Measurements from ENCODE around the gene IFT22.

Gene IFT22

DNA sequence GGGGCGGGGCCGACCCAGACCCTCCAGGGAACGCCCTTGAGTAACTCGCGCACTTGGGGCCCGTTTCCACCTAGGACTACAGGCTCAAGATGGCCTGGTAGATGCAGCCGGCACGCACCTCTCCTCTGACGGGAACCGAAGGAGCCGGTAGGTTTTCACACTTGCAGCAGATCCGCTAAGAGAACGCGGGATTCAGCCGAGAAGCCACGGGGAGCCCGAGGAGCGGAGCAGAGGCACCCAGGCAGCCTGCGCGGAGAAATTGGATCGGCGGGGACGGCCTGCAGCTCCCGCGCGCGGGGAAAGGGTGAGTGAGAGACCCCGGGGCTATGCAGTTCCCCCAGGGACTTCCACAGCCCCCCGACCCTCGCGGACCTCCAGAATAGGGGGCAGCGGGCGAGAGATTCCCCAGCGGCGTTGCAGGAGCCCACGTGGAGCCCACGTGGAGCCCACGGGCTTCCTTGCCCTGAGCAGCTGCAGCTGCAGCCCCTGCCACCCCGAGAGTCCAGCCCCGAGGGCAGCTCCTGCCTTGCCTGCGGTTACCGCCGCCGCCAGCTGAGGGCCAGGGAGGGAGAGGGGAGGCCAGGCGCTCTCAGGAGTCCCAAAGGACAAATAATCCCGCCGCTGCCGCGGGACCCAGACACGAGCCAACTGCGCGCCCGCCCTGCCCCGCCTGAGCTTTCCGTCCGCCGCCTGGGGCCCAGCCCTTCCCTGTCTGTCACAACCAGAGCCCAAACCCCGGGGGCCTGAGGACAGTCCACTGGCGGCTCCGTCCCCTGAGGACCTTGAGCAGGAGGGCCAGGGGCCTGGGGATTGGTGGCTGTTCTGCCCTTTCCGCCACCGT lies 13.1 kb downstream of the IFT22 start:
- peak; percentile 57 for DNase-seq (ENCODE audit: low spot score)
- TF ChIP-seq, protein P1, sequence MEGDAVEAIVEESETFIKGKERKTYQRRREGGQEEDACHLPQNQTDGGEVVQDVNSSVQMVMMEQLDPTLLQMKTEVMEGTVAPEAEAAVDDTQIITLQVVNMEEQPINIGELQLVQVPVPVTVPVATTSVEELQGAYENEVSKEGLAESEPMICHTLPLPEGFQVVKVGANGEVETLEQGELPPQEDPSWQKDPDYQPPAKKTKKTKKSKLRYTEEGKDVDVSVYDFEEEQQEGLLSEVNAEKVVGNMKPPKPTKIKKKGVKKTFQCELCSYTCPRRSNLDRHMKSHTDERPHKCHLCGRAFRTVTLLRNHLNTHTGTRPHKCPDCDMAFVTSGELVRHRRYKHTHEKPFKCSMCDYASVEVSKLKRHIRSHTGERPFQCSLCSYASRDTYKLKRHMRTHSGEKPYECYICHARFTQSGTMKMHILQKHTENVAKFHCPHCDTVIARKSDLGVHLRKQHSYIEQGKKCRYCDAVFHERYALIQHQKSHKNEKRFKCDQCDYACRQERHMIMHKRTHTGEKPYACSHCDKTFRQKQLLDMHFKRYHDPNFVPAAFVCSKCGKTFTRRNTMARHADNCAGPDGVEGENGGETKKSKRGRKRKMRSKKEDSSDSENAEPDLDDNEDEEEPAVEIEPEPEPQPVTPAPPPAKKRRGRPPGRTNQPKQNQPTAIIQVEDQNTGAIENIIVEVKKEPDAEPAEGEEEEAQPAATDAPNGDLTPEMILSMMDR (IDR thresholded peaks at IDR 0.05; ENCODE audit: extremely low read depth, missing control alignments), result no peak

DNA sequence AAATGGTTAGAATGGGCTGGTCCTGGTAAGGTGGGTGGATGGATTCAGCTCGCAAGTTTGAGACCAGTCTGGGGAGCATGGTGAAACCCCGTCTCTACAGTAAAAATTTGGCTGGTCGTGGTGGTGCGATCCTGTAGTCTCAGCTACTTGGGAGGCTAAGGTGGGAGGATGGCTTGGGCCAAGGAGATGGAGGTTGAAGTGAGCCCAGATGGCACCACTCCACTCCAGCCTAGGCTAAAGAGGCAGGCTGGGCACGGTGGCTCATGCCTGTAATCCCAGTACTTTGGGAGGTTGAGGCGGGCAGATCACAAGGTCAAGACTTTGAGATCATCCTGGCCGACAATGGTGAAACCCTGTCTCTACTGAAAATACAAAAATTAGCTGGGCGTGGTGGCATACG lies 15.3 kb downstream of the IFT22 start:
- TF ChIP-seq, protein P1 (IDR thresholded peaks at IDR 0.05; ENCODE audit: extremely low read depth, missing control alignments), result no peak
- no peak for DNase-seq (ENCODE audit: low spot score)

DNA sequence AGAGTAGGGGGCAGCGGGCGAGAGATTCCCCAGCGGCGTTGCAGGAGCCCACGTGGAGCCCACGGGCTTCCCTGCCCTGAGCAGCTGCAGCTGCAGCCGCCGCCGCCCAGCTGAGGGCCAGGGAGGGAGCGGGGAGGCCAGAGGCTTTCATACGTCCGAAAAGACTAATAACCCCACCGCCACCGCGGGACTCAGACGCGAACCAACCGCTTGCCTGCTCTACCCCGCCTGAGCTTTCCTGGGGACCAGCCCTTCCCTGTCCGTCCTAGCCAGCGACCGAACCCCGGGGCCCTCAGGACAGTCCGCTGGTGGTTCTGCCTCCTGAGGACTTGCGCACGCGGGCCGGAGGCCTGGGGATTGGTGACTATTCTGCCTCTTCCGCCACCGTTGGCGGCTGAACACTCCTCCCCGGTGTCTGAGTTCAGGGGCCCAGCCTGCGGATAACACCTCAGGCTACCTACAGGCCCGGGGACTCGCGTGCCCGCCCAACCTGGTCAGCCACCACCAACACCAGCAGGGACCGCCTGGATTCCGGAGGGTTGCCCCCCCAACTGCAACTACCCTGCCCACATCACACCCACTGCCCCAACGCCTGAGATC lies 18.4 kb downstream of the IFT22 start:
- TF ChIP-seq, protein P1 (IDR thresholded peaks at IDR 0.05; ENCODE audit: extremely low read depth, missing control alignments), result no peak
- no peak for DNase-seq (ENCODE audit: low spot score)

DNA sequence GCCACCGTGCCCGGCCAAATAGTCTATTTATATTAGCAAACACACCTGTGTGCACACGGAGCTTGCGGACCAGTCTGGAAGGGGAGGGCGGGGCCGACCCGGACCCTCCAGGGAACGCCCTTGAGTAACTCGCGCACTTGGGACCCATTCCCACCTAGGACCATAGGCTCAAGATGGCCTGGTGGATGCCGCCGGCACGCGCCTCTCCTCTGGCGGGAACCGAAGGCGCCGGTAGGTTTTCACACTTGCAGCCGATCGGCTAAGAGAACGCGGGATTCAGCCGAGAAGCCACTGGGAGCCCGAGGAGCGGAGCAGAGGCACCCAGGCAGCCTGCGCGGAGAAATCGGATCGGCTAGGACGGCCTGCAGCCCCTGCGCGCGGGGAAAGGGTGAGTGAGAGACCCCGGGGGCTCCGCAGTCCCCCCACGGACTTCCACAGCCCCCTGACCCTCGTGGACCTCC lies 18.9 kb downstream of the IFT22 start:
- TF ChIP-seq, protein P1 (IDR thresholded peaks at IDR 0.05; ENCODE audit: extremely low read depth, missing control alignments), result no peak
- DNase-seq (ENCODE audit: low spot score), result no peak

DNA sequence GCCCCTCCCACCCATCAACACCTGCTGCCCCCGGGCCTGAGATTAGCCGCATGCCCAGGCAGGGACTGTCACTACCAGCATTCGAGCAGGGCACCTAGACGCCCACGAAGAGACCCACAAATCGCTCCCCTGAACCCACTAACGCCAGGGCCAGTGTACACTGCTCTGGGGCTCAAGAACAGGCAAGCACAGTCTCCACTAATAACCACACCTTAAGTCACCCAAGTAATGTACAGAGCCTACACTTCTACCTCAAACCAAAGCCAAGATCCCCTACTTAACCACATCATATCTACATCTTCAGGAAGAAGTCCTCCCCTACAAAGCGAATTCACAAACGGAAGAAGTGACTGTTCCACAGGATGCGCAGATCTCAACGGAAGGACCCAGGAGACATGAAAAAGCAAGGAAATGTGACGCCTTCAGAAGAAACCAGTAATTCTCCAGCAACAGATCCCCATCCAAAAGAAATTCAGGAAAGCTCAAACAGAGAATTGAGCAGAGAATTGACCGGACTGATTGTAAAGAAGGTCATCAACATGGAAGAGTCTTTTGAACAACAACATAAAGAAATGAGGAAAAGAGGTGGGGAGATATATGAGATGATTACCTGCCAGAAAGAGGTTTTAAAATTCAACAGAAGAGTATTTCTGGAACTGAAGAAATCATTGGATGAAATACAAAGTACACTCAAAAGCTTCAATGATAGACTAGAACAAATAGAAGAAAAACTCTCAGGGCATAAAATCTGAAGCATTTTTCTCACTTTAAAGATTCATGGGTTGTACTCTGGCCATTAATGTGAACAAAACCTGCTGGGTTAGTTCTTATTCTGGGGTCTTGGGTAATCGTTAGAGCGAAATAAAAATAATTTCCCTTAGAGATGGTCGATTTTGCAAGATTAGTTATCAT lies 20.9 kb downstream of the IFT22 start:
- no peak for DNase-seq (ENCODE audit: low spot score)
- TF ChIP-seq, protein P1 (IDR thresholded peaks at IDR 0.05; ENCODE audit: extremely low read depth, missing control alignments), result no peak

DNA sequence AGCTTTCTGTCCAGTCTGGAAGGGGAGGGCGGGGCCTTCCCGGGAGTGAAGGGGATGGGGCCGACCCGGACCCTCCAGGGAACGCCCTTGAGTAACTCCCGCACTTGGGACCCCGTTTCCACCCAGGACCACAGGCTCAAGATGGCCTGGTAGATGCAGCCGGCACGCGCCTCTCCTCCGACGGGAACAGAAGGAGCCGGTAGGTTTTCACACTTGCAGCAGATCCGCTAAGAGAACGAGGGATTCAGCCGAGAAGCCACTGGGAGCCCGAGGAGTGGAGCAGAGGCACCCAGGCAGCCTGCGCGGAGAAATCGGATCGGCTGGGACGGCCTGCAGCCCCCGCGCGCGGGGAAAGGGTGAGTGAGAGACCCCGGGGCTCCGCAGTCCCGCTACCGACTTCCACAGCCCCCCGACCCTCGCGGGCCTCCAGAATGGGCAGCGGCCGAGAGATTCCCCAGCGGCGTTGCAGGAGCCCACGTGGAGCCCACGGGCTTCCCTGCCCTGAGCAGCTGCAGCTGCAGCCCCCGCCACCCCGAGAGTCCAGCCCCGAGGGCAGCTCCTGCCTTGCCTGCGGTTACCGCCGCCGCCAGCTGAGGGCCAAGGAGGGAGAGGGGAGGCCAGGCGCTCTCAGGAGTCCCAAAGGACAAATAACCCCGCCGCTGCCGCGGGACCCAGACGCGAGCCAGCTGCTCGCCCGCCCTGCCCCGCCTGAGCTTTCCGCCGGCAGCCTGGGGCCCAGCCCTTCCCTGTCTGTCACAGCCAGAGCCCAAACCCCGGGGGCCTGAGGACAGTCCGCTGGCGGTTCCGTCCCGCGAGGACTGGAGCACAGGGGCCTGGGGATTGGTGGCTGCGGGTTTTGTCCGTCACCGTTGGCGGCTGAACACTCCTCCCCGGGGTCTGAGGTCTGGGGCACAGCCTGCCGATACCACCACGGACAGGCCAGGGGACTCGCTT lies 21.8 kb downstream of the IFT22 start:
- DNase-seq (ENCODE audit: low spot score), result no peak
- TF ChIP-seq, protein P1 (IDR thresholded peaks at IDR 0.05; ENCODE audit: extremely low read depth, missing control alignments), result no peak
